Activated CD4-positive, alpha-beta T cell treated with anti-CD3 and anti-CD28 coated beads, Interleukin-2, Interleukin-6, amounts not matched to agents 100 ng/mL and 50 ng/mL, durations not matched to agents 16 hours and 8 hours (primary cell): ENCODE data around the gene BRK1.
"Not testable (repeated sequence)": the region's sequence is repeated elsewhere in the genome, so short reads cannot be mapped to it uniquely, and the experiment has no call there.

ENCODE experiments used
- DNase-seq: peaks from one replicate; pipeline ENCODE4 v3.0.0-alpha.2; 2020

Gene BRK1

GRCh38 chr3:10115326-10116137, at the start of gene BRK1:
TSS of gene BRK1 (plus strand) at chr3:10115675. CDS start at chr3:10115702, 27 bp downstream.
- peak; percentile 97 for DNase-seq

- not testable (repeated sequence) for DNase-seq
Measured at GRCh38 chr3:10070077-10070476, 45.4 kb upstream of the BRK1 start.

- DNase-seq = no peak
Measured at GRCh38 chr3:10074666-10075065, 40.8 kb upstream of the BRK1 start.

- DNase-seq = no peak
Measured at GRCh38 chr3:10081871-10082270, 33.6 kb upstream of the BRK1 start.

- no peak for DNase-seq
Measured at GRCh38 chr3:10085738-10086137, 29.7 kb upstream of the BRK1 start.

- no peak for DNase-seq
Measured at GRCh38 chr3:10088256-10088655, 27.2 kb upstream of the BRK1 start.

GRCh38 chr3:10090179-10090578, 25.3 kb upstream of the BRK1 start:
- no peak for DNase-seq

- not testable (repeated sequence) for DNase-seq
Measured at GRCh38 chr3:10090774-10091173, 24.7 kb upstream of the BRK1 start.

GRCh38 chr3:10091387-10091786, 24.1 kb upstream of the BRK1 start:
- not testable (repeated sequence) for DNase-seq

- no peak for DNase-seq
Measured at GRCh38 chr3:10093678-10094077, 21.8 kb upstream of the BRK1 start.

- DNase-seq = no peak
Measured at GRCh38 chr3:10099041-10099440, 16.4 kb upstream of the BRK1 start.

GRCh38 chr3:10106919-10107318, 8.6 kb upstream of the BRK1 start:
- DNase-seq = no peak

- DNase-seq = no peak
Measured at GRCh38 chr3:10108091-10108490, 7.4 kb upstream of the BRK1 start, which contains the start of gene FANCD2OS. TSS of gene FANCD2OS (minus strand) at chr3:10108255. CDS start at chr3:10104774, 3,481 bp downstream.

- DNase-seq = no peak
Measured at GRCh38 chr3:10116138-10116460, 624 bp downstream of the BRK1 start.

- no peak for DNase-seq
Measured at GRCh38 chr3:10116928-10117327, 1.5 kb downstream of the BRK1 start.

GRCh38 chr3:10119376-10119775, 3.9 kb downstream of the BRK1 start:
- DNase-seq = no peak

- no peak for DNase-seq
Measured at GRCh38 chr3:10121064-10121463, 5.6 kb downstream of the BRK1 start.

GRCh38 chr3:10122724-10123123, 7.2 kb downstream of the BRK1 start:
- no peak for DNase-seq

- not testable (repeated sequence) for DNase-seq
Measured at GRCh38 chr3:10135872-10136271, 20.4 kb downstream of the BRK1 start.

GRCh38 chr3:10136426-10137005, 21.0 kb downstream of the BRK1 start:
- DNase-seq = no peak

- DNase-seq = no peak
Measured at GRCh38 chr3:10137178-10137577, 21.7 kb downstream of the BRK1 start.

GRCh38 chr3:10140996-10141546, 25.6 kb downstream of the BRK1 start:
- DNase-seq = no peak

- DNase-seq = peak; percentile 48
Measured at GRCh38 chr3:10142707-10143560, 27.5 kb downstream of the BRK1 start.
